HG03457 (cell line): ENCODE measurements around the gene UFM1.
"Not testable (repeated sequence)": the region's sequence is repeated elsewhere in the genome, so short reads cannot be mapped to it uniquely, and the experiment has no call there.

Source experiments
- ATAC-seq: cut with Tn5 transposase; IDR thresholded peaks from one replicate; pipeline ENCODE4 v1.9.1; 2021; ENCODE audit warnings: moderate number of reproducible peaks; ENCODE audit not compliant: unreplicated experiment

Gene UFM1

DNA sequence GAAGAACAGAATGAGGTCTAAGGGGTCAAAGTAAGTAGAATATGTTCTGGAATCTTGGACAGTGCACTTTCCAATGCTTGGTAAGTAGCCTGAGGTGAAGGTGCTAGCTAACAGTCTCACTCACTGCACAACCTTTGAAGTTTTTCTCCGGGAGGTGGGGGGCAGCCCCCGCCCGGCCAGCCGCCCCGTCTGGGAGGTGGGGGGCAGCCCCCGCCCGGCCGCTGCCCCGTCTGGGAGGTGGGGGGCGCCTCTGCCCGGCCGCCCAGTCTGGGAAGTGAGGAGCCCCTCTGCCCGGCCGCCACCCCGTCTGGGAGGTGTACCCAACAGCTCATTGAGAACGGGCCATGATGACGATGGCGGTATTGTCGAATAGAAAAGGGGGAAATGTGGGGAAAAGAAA lies 14.1 kb downstream of the UFM1 start:
- not testable (repeated sequence) for ATAC-seq

DNA sequence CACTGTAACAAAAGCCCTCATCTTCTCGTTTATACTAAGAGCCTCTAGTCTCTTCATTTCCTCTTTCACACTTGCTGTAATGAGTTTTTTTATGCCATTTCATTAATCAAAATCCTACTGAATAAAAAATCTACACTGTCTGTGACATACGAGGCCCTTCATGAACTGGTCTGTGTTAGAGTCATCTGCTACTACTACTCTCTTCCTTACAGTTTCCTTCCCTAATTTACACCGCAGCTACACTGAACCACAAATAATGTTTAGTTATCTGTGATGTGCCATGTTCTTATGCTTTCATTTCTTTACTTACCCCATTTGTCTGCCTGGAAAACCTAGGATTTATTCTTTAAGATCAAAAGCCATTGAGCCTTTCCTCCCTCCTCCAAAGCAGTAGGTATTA lies 16.0 kb downstream of the UFM1 start:
- no peak for ATAC-seq

DNA sequence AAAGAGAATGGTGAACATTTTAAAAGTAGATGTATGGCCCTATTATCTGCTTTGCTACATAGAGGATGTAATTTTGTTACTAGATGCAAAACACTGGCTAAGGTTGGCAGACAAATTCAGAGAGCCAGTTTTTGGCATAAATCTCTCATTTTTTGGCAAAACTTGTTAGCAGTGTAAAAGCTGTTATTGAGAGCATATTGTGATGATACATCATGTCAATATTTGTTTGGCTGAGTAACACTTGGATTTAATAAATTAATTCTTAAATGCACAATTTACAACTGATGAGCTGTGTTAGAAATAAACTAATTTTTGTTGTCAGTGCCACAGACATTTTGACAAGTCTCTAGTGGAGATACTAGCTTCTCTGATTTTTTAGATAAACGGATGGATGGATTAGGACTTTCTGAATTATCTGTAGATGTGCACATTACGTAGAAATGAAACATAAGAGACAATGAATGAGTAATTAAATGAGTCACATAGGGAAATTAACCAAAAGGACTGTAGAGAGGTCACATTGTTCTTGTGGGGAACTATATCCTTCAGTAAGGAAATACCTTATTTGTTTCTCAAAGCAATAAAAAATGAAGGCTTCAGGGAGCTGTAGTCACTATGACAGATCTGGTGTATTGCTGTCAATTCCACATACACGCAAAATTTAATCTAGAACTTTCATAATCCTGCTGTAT lies 17.4 kb downstream of the UFM1 start:
- no peak for ATAC-seq

DNA sequence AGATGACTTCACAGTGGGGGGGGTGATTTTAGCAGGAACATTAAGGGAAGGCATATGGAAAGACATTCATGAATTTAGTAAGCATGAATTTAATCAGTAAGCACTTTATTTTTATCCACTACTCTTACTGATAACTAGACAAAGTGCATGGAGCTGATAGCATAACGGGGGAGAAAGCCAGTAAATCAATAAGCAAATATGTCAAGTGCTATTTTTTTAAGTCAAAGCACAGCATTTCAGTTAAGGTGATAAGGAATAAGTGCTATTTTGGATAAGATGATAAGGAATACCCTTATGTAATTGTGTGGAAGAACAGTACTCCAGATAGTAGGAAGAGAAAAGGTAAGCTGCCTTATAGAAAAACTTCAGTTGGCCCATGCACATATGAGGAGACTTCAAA lies 19.4 kb downstream of the UFM1 start:
- no peak for ATAC-seq

DNA sequence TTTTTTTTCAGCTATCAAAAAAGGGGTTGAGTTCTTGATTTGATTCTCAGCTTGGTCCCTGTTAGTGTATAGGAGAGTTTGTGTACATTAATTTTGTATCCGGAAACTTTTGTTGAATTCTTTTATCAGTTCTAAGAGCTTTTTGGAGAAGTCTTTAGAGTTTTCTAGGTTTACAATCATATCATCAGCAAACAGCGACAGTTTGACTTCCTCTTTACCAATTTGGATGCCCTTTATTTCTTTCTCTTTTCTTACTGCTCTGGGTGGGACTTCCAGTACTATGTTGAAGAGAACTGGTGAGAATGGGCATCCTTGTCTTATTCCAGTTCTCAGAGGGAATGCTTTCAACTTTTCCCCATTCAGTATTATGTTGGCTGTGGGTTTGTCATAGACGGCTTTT lies 20.4 kb downstream of the UFM1 start:
- not testable (repeated sequence) for ATAC-seq

DNA sequence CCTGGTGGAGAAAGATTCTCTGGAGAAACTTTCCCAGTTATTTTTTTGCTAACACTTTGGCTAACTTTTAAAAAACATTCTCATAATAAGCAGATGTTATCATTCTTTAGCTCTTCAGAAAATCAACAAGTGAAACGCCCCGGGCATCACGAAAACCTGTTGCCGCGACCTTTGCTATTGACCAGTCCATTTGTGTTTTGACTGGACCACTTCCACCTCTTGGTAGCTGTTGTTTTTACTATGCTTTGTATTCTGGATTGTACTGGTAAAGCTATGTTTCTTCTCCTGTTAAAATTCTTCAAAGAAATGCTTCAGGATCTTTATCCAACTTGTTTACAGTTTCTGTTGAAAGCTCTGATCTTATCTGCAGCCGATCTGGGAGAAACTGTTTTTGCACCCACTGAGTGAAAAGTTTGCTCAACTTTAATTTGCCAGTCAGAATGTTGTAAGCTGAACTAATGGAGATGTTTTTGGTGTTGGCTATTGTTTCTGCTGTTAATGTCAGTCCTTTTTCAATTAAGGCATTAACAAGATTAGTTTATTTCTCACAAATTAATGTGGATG lies 23.3 kb downstream of the UFM1 start:
- no peak for ATAC-seq

DNA sequence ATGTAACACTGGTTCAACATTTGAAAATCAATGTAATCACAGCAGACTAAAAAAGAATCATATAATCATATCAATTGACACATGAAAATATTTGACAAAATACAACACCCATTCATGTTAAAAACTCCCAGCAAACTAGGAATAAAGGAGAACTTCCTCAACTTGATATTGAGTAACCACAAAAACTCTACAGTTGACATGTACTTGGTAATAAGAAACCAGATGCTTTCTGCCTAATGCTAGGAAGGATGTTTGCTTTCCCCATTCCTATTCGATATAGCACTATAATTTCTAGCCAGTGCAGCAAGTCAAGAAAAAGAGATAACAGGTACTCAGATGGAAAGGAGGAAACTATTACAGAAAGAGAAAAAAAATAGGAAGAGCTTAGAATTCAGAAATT lies 26.9 kb downstream of the UFM1 start:
- ATAC-seq = no peak

DNA sequence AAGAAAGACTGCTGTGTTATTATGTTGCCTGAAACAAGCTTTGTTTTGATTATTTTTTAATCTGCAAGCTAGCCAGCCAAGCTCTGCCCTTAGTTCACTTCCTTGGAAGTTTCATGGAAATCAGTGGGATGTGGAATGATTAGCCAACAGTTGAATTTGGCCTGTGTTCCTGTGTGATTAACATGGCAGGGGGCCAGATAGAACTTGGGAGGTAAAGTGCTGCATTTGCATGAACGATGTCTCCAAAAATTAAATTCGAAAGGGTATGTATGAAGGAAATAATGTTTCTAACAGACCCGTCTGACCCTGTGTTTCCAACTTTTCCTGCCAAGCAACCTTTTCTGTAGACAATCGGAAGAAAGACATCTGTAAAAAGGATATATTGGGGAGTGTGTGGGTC lies 32.2 kb downstream of the UFM1 start:
- ATAC-seq = no peak

DNA sequence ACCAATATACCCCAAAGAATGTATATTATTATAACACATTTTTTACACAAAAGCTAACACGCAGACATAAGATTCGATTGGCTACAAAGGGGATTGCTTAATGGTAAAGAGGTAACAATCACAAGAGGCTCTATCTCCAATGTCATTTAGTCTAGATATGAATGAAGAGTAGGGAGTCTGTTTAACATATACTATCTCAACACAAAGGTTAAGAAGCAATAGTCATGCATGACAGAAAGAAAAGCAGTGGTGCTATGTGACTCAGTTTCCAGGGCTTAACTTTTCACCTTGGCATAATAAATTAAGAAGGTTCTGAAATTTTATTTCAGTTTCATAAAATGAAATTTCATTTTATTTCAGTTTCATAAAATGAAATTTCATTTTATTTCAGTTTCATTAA lies 33.3 kb downstream of the UFM1 start:
- no peak for ATAC-seq

DNA sequence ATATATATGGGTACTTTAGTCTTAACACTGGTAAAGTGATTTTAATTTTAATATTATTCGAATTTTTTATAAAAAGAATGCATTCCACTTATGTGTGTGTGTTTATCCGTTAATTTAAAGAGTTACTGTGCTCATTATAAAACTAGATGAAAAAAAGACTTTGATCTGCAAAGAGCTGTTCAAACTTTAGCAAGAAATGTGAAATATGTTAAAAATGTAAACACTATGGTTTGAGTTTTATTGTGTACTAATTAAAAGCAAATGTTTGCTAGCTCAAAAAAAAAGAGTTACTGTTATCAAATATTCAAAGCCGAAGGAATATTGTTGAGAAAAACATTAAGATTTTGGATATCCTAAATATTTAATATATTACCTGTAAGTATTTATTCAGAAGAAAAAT lies 34.5 kb downstream of the UFM1 start:
- ATAC-seq = no peak

DNA sequence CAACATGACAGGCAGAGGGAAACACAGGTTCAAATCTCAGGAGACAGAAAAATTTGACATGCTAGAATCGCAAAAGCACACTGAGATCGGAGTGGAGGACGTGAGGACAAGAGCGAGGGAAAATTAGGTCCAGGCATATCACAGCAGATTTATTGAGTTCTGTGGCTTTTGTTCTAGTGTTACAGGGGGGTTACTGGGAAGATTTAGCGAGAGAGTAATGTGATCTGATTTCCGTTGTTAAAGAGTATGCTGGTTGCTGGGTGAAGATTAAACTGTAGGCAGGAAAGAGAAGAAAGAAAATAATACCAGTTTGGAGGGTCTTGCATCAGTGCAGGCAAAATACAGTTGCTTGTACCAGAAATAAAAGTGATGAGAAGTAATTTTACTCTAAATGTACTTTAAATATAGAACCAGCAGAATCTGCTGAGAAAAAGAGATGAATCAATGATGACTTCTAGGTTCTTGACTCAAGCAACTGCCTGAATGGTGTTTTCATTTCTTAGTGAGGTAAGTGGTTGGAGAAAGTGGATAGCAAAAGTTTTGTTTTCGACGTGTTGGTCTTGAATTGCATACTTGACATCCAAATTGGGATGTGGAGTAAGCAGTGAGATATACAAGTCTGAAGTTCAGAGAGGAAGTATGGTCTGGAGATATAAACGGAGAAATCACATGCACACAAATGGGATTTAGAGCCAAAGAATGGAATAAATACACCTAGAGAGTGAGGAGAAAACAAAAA lies 35.7 kb downstream of the UFM1 start:
- ATAC-seq = no peak

DNA sequence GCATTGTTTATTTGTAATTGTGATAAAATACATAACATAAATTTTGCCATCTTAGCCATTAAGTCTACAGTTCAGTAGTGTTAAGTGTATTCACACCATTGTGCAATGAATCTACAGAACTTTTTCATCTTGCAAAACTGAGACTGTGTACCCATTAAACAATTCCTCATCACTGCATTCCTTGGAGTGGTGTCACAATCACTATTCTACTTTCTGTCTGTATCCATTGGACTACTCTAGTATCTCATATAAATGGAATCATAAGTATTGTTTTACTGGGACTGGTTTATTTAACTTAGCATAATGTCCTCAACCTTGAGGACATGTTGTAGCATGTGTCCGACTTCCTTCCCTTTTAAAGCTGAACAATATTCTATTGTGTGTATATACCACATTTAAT lies 36.8 kb downstream of the UFM1 start:
- no peak for ATAC-seq

DNA sequence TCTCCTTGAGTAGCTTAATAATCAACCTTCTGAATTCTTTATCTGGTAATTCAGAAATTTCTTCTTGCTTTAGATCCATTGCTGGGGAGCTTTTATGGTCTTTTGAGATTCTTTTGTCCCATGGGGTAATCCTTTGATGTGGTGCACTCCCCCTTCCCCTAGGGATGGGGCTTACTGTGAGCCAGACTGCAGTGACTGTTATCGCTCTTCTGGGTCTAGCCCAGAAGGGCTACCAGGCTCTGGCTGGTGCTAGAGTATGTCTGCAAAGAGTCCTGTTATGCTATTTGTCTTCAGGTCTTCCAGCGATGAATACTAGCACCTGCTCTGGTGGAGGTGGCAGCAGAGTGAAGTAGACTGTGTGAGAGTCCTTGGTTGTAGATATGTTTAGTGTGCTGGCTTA lies 41.7 kb downstream of the UFM1 start:
- ATAC-seq = no peak

DNA sequence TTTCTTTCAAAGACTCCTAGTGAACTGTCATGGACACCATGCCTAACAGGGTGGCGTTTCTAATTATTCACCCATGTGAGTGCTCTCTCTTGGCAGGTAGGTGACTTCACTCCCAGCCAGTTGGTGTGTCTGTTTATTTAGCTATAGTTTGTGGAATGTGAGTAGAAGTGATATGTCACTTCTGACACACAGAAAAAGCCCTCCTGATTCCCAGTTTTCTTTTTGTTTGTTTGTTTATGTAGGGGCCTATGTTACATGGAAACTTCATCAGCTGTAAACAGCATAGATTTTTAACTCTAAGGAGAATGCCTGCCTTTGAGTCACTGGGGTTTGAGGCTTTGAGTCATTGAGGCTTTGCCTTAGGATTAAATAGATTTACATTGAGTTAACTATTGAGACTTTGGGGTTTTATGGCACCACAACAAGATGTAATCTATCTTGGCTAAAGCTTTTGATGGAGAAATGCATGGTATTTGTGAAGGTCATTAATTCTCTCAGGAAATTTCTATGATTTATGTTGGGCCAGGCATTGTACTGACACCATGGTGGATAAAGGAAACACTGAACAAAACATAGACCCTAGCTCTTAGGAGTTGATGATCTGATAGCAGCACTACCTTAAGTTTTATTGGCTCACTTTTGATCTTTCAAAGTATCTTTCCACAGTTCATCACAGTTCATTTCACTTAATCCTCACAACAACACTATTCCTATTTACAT lies 45.3 kb downstream of the UFM1 start:
- ATAC-seq = no peak

DNA sequence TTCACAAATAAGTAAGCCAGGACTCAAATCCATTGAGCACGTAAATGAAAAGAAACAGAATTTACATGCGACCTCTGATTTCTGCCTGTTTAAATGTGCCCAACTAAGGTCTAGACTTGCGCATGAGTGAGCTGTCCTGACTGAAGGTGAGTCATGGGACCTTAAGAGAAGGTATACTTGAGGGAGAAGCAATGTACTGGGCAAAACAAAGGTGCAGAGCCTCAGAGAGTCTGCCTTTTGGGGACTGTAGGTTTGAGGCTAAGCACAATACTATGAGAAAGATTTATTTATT lies 45.8 kb downstream of the UFM1 start:
- no peak for ATAC-seq

DNA sequence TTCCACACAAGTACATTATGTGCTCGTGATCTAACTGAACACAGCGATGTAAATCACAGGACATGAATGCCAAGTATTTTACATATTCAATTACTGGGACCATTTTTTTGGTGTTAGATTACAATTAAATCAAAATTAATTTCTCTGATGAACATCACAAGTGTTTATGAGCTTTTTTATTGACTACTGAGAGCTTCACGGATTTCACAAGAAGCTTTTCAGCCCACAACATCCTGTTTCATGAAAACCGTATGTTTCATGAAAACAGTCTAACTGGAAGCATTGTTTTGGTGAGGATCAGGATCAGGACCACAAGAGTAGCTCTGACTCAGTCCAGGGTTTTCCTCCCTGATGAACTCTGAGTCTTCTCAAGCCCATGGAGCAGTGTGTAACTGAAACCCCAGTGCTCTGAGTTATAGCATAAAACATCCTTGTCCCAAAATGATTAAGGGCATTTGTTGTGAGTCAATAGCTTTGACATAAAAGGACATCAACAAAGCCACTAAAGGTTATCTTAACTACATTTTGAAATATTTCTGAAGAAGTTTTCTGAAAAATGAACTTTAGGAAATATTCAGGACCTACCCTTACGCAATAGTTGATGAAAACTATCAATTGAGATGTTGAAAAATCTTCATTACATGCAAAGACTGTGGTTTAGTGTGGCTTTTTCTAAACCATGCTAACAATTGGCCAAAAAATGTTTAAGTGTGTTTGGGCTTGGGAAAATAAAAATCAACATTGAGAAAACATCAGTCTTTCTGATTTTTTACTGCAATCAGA lies 49.3 kb downstream of the UFM1 start:
- no peak for ATAC-seq

DNA sequence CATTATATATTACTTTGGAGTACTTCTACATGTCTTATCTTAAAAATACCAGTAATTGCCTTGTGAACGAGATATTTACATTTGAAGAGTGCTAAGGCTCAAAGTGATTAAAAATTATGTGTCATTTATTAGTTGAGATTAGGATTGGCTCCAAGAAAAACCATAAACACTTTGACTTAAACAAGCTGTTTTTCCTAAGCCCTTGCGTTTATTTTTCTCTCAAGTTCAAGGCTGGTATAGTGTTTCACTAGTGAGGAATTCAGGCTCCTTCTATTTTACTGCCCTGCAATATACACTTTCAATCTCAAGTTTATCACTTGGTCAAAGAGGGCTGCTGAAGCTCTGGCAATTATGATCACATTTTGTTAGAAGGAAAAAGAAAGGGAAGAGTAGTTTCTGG lies 49.9 kb downstream of the UFM1 start:
- no peak for ATAC-seq

DNA sequence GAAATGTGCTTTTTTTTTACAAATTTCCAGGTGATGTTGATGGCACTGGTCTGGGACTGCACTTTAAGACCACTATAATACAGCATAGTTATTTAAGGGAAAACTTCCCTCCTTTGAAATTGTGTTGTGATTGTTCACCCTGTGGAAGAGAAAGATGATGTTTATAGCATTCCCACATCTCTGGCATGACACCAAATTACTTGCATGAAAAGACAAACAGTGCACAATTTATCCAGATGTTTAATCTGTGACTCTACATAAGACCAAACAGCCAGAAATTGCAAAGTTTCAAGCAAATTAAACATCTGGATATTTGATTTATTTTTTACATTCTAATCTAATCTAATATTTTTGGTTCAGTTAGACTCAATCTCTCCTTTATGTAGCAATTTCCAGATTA lies 51.6 kb downstream of the UFM1 start:
- ATAC-seq = no peak

DNA sequence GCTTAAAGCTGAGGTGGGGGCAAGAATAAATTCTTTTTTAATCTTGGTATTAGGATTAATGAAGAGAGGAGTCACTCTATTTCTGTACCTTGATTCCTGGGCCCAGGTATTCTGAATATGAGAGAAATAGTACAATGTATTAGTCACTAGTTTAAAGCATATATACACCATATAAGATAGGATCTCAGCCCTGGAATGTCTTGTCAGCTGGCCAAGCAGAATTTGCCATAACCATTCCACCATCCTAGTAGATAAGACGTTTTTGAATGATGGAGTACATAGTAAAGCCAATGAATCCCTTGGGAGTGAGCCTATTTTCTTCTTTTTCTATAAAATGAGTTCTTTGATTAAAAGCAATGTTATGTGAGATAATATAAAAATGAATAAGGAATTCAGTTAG lies 55.6 kb downstream of the UFM1 start:
- ATAC-seq = no peak

DNA sequence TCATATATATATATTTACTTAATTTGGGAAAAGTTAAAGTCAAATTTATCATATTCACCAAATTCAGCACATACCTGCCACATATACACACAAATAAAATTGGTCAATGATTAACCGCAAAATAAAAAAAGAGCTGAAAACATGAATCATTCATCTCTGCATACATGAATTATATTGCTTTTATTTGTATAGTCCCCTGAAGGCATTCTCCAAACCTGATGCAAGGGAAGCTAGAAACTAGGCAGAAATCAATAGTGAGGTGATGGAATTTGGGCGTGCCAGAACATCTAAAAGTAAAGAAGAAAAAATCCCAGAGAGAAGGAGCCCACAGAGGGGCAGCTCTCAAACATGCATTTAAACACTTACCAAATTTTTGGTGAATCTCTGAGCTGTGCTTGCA lies 60.1 kb downstream of the UFM1 start:
- no peak for ATAC-seq

DNA sequence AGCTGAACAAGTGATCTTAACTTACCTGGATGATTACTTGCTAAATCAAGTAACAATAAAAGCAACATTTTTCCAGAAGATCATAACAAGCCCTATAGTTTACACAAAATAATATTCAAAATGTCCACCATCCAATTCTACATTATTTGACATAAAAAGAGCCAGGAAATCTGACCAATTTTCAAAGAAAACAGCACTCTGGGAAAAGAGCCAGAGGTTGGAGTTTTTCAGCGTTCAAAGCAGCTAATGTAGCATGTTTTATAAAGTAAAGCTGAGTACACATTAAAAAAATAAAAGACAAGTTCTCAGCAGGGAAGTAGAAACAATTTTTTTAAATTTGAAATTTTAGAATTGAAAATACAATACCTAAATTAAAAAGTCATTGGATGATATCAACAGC lies 62.6 kb downstream of the UFM1 start:
- no peak for ATAC-seq
